Natural killer cell (primary cell): ENCODE results near the gene GPR22. TPM values are rescaled to one million over a fixed set of nuclear protein-coding genes. Genes with fewer than 3 reads are reported as not detected.

Experiments
- ATAC-seq, 3 donors: fragments of 150-1000 bp in 2 of 3; fragments of 200-7000 bp in 1 of 3; cut with Tn5 transposase; 1 replicate in 1 of 3; 2 replicates in 2 of 3; pipeline ENCODE4 v1.10.0; 2021; ENCODE audit warnings: mild to moderate bottlenecking in 2 of 3, moderate library complexity in 2 of 3
- DNase-seq, 2 donors: peaks; one replicate each; pipeline versions ENCODE4 v3.0.0 to v3.0.0-alpha.2; 2013 to 2021; ENCODE audit warnings: mixed read lengths in 1 of 2
- H3K27ac ChIP-seq: one replicate; pipeline ENCODE4 v1.5.1; 2013; ENCODE audit warnings: mild to moderate bottlenecking, low read length
- H3K27me3 ChIP-seq: one replicate; pipeline ENCODE4 v1.6.1; 2013; ENCODE audit warnings: low read length; ENCODE audit not compliant: control insufficient read depth, insufficient read depth
- H3K36me3 ChIP-seq: one replicate; pipeline ENCODE4 v1.6.1; 2013; ENCODE audit warnings: low read length; ENCODE audit not compliant: control insufficient read depth, insufficient read depth
- H3K4me1 ChIP-seq: one replicate; pipeline ENCODE4 v1.6.1; 2013; ENCODE audit warnings: low read length; ENCODE audit not compliant: control insufficient read depth, insufficient read depth
- H3K4me3 ChIP-seq: one replicate; pipeline ENCODE4 v1.5.1; 2013; ENCODE audit warnings: low read length
- H3K9me3 ChIP-seq: one replicate; pipeline ENCODE4 v1.6.1; 2013; ENCODE audit warnings: low read length; ENCODE audit not compliant: control insufficient read depth, insufficient read depth
- H3K27ac Mint-ChIP-seq, 2 donors: one replicate each; pipeline ENCODE4 v1.8.0; 2022; ENCODE audit warnings: mild to moderate bottlenecking in 2 of 2, mixed read lengths in 2 of 2, moderate library complexity in 1 of 2
- H3K27me3 Mint-ChIP-seq, 2 donors: one replicate each; pipeline ENCODE4 v1.8.0; 2022; ENCODE audit warnings: low read depth in 2 of 2, mixed read lengths in 2 of 2
- H3K36me3 Mint-ChIP-seq: one replicate; pipeline ENCODE4 v1.8.0; 2022; ENCODE audit warnings: mixed read lengths
- H3K4me1 Mint-ChIP-seq, 2 donors: one replicate each; pipeline ENCODE4 v1.8.0; 2022; ENCODE audit warnings: mixed read lengths in 2 of 2
- H3K4me3 Mint-ChIP-seq: one replicate; pipeline ENCODE4 v1.8.0; 2022; ENCODE audit warnings: mild to moderate bottlenecking, moderate library complexity, mixed read lengths
- H3K9me3 Mint-ChIP-seq, 2 donors: one replicate each; pipeline ENCODE4 v1.8.0; 2022; ENCODE audit warnings: mixed read lengths in 2 of 2
- CTCF ChIP-seq: fragments of 200-600 bp; IDR thresholded peaks from one replicate; pipeline ENCODE4 v1.8.0; 2022; ENCODE audit warnings: antibody characterized with exemption
- WGBS: methylation state at CpG from one replicate; pipeline ENCODE4 v1.1.7; 2013; ENCODE audit warnings: missing lambda C conversion rate; ENCODE audit not compliant: insufficient coverage; 5-methylcytosine and 5-hydroxymethylcytosine counted together
- intact Hi-C: fragments of 100-400 bp; cut with micrococcal nuclease; formaldehyde crosslinking; loops from one replicate; pipeline ENCODE4 v1.14.2; 2022
- total RNA-seq, 4 donors: library from RNA; stranded (reverse); fragments of 120-200 nt in 1 of 4; gene quantifications; one replicate each; pipeline versions ENCODE4 v1.2.3 to v1.2.4, GENCODE V29; 2013 to 2022

The GPR22 gene
- total RNA-seq, 3 donors from 2014 or later (not counting 1 experiment from before 2014, with no cell fraction given) = not detected

GRCh38 chr7:107463139-107464078 is 6.4 kb upstream of the GPR22 start:
- no peaks in the 10 kb centered on the region for H3K9me3 Mint-ChIP-seq
- no peaks in the 10 kb centered on the region for H3K27me3 Mint-ChIP-seq
- intact Hi-C loops = loop anchor here (1.0 kb wide), 2 partner anchors 262 to 411 kb away; no protein-coding TSS in a partner anchor
- TF ChIP-seq CTCF = peak; percentile 30
- WGBS = 86% methylated on average over 6 of the region's 6 CpGs
- DNase-seq (peak; percentile 19 to 77), ATAC-seq (peak; percentile 64 to 78 (median 67))
- H3K4me3 ChIP-seq = no peak overlapping the region
- no peaks in the 10 kb centered on the region for H3K36me3 Mint-ChIP-seq
- no peaks in the 10 kb centered on the region for H3K27me3 ChIP-seq
- no peaks in the 10 kb centered on the region for H3K4me1 ChIP-seq
- H3K4me3 Mint-ChIP-seq = no peak overlapping the region
- no peaks in the 10 kb centered on the region for H3K4me1 Mint-ChIP-seq
- H3K36me3 ChIP-seq = peaks cover under 1% of the 10 kb centered on the region
- no peaks in the 10 kb centered on the region for H3K9me3 ChIP-seq
- no peak overlapping the region for H3K27ac ChIP-seq
- H3K27ac Mint-ChIP-seq = no peak overlapping the region

- Mint-ChIP-seq H3K4me1 (no peaks in the 10 kb centered on the region), H3K4me3 (no peak overlapping the region), H3K27me3 (no peaks in the 10 kb centered on the region), H3K27ac (no peak overlapping the region), H3K9me3 (no peaks in the 10 kb centered on the region), H3K36me3 (no peaks in the 10 kb centered on the region)
- Histone ChIP-seq H3K4me1 (no peaks in the 10 kb centered on the region), H3K27ac (no peak overlapping the region), H3K9me3 (no peaks in the 10 kb centered on the region), H3K36me3 (no peaks in the 10 kb centered on the region), H3K27me3 (no peaks in the 10 kb centered on the region), H3K4me3 (no peak overlapping the region)
- WGBS = 84% methylated on average over 2 of the region's 3 CpGs
- TF ChIP-seq CTCF = no peak
- no peak for DNase-seq
- no peak for ATAC-seq
- intact Hi-C loops = no loop called here
These were observed 5.1 kb upstream of the GPR22 start for GRCh38 chr7:107464666-107465226.

- H3K4me3 ChIP-seq = no peak overlapping the region
- no peak overlapping the region for H3K4me3 Mint-ChIP-seq
- intact Hi-C loops = no loop called here
- no peak for TF ChIP-seq CTCF
- DNase-seq = no peak
- H3K36me3 ChIP-seq = no peaks in the 10 kb centered on the region
- no peak for ATAC-seq
- H3K4me1 Mint-ChIP-seq = no peaks in the 10 kb centered on the region
- H3K36me3 Mint-ChIP-seq = no peaks in the 10 kb centered on the region
- no peaks in the 10 kb centered on the region for H3K9me3 Mint-ChIP-seq
- no peak overlapping the region for H3K27ac ChIP-seq
- H3K27me3 ChIP-seq = no peaks in the 10 kb centered on the region
- no peaks in the 10 kb centered on the region for H3K27me3 Mint-ChIP-seq
- H3K4me1 ChIP-seq = no peaks in the 10 kb centered on the region
- 95% methylated on average over 2 of the region's 2 CpGs for WGBS
- H3K27ac Mint-ChIP-seq = no peak overlapping the region
- H3K9me3 ChIP-seq = no peaks in the 10 kb centered on the region
These were observed 1.9 kb upstream of the GPR22 start for GRCh38 chr7:107467972-107468371.
